ENCODE measurements around the gene RPL41.
A peak's percentile ranks its signal among the peaks of the same experiment; 100 is the strongest.
"Not testable (repeated sequence)": the region's sequence is repeated elsewhere in the genome, so short reads cannot be mapped to it uniquely, and the experiment has no call there.

The RPL41 gene

DNA sequence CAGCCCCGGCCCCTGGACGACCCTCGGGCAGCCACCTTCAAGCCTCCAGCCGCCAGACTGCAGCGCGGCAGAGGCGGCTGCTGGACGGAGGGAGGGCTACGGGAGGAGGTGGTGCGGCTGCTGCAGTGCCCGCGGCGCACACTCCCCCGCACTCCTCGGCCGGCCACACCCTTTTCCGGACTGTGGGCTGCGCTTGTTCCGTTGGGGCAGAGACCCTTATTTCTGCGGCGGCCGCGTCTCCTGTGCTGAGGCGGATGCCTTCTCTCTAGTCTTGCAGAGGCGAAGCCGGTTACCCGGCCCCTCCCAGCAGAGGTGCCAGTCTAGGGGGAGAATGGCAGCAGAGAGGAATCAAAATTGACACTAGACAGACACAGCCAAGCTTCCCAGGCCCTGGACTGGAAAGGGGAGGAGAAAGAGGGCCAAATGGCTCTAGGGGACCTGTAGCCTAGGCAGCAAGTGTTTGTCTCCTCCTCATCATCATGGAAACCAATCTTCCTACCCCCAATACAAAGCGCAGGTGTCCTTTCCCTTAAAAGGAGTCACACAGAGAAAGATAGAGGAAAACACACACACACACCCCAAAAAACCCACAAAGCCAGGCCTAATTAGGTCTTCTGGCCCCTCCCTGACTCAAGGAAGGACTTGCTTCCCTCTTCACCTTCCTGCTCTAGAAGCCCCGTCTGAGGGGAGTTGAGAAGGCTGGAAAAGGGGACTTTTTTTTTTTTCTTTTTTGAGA lies 12.9 kb downstream of the RPL41 start:
- peak; percentile 83 for DNase-seq

GRCh38 chr12:56129942-56130495 lies 13.6 kb downstream of the RPL41 start:
- DNase-seq = no peak

DNA sequence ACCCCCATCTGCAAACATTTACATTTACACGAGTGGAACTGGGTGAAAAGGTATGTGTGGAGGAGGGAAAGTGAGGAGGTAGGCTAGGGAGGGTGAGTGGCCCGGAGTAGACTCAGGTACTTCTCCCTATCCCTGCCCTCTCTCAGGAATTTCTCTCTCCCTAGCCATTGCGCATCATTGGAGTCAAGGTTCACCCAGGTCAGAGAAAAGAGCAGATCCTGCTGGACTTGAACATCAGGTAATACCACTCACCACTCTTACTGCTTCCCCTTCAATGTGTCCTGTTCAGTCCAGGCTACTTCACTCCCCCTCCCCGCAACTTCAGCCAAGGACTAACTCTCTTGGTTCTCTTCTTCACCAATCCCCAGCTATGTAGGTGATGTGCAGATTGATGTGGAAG lies 14.4 kb downstream of the RPL41 start:
- no peak for DNase-seq

- DNase-seq = no peak
Measured at GRCh38 chr12:56134897-56135296, 18.5 kb downstream of the RPL41 start.

DNA sequence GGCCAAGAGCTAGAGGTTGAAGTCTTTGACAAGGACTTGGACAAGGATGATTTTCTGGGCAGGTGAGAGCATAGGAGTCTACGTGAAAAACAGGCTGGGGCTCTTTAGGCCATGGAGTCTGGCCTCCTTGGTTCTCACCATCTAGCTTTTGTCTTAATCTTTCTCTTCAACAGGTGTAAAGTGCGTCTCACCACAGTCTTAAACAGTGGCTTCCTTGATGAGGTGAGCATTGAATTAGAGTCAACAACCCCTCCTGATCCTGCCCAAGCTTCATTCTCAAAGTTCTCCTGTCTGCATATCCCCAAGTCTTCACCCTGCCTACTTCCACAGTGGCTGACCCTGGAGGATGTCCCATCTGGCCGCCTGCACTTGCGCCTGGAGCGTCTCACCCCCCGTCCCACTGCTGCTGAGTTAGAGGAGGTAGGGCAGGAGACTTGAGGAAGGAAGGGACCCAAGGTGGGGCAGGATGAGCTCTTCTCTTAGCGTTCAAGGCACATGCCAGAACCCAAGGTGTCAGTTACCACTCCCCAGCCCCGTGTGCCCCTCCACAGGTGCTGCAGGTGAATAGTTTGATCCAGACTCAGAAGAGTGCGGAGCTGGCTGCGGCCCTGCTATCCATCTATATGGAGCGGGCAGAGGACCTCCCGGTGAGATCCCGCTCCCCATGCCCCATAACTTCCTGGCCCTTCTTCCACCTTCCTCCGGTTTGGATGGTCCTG lies 21.6 kb downstream of the RPL41 start:
- DNase-seq = no peak

- DNase-seq = no peak
Measured at GRCh38 chr12:56141946-56142784, 25.7 kb downstream of the RPL41 start.

GRCh38 chr12:56143217-56143616 lies 26.8 kb downstream of the RPL41 start:
- no peak for DNase-seq

- DNase-seq = no peak
Measured at GRCh38 chr12:56143870-56144269, 27.4 kb downstream of the RPL41 start.

GRCh38 chr12:56145217-56145616 lies 28.8 kb downstream of the RPL41 start:
- no peak for DNase-seq

GRCh38 chr12:56146492-56147460 lies 30.3 kb downstream of the RPL41 start:
- DNase-seq = no peak

GRCh38 chr12:56150563-56150962 lies 34.1 kb downstream of the RPL41 start:
- DNase-seq = no peak

DNA sequence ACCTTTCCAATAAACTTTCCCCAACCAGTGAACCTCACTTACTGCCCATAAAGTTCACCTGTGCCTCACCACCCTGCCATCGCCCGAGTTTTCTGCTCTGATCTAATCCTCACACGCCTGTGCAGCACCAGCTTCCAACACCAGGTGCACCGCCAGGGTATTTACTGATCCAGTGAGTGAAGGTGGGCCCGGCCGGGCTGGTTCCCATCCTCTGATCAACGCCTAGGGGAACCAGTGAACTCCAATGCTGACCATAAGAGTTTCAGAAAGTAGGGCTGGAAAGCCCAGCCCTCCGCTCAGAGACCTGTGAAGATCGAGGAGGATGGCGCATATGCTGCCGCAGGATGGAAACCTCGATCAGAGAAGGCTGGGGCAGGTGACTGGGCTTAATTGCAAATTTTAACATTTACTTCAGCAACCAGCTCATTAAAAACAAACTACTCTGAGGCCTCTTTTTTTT lies 35.3 kb downstream of the RPL41 start:
- peak; percentile 78 for DNase-seq

GRCh38 chr12:56152132-56152755 lies 35.8 kb downstream of the RPL41 start, which contains the start of gene MYL6B:
Gene MYL6B, plus strand, starts transcription at chr12:56152587. Its CDS starts 1,332 bp downstream, at chr12:56153919.
- DNase-seq = peak; percentile 95

- no peak for DNase-seq
Measured at GRCh38 chr12:56152756-56153677, 36.6 kb downstream of the RPL41 start.

DNA sequence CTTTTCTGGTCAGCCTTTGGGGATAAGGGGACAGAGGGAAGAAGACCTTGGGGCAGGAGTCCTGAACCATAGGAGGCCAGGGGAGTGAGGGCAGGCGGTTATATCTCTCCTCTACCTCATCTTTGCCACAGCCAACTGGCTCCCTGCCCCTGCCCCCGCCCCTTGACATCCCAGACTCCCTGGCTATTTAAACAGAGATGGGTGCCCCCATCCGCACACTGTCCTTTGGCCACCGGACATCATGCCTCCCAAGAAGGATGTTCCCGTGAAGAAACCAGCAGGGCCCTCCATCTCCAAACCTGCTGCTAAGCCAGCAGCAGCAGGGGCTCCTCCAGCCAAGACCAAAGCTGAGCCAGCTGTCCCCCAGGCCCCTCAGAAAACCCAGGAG lies 37.2 kb downstream of the RPL41 start:
- no peak for DNase-seq

DNA sequence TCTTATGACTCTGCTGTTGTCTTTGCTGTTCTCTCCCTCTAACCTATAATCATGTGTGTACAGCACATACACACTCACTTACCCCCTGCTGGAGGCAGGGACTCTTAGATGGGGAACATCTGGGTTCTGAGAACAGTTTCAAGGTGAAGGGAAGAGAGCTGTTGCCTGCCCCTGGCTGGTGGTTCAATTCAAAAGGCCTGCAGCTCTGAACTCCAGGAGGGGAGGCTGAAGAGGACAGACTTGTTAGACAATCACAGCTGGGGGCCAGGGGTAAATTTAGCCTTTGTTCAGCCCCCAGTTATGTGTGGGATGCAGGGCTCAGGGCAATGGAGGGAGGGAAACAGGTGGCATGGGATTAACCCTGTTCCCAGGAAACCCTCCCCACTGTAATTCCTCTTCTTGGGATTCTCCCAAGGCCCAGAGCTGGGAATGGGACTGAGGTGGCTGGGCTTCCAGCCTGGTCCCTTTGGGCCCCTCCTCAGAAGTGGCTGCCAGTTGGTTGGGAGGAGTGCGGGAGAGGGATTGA lies 37.9 kb downstream of the RPL41 start:
- DNase-seq = no peak

GRCh38 chr12:56154818-56155217 lies 38.4 kb downstream of the RPL41 start:
- DNase-seq = no peak

DNA sequence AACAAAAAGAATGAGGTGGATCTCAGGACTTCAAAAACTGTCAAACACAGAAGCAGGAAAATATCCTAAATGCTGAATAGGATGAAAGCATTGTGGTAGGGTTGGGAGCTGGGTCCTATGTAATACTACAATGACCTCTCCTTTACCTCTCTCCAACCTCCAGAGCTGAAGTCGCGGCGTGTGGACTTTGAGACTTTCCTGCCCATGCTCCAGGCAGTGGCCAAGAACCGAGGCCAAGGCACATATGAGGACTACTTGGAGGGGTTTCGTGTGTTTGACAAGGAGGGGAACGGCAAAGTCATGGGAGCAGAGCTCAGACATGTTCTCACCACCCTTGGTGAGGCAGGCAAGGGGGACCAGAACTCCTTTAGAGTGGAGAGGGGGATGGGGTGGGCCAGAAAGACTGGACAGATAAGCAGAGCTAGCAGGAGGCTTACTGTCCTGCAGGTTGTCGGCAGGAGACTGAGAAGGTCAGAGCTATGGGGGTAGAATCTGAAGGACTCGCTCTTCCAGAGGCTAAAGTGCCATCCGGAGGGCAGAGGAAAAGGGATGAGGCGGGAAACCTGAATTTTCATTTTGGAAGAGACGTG lies 38.9 kb downstream of the RPL41 start:
- DNase-seq = no peak

DNA sequence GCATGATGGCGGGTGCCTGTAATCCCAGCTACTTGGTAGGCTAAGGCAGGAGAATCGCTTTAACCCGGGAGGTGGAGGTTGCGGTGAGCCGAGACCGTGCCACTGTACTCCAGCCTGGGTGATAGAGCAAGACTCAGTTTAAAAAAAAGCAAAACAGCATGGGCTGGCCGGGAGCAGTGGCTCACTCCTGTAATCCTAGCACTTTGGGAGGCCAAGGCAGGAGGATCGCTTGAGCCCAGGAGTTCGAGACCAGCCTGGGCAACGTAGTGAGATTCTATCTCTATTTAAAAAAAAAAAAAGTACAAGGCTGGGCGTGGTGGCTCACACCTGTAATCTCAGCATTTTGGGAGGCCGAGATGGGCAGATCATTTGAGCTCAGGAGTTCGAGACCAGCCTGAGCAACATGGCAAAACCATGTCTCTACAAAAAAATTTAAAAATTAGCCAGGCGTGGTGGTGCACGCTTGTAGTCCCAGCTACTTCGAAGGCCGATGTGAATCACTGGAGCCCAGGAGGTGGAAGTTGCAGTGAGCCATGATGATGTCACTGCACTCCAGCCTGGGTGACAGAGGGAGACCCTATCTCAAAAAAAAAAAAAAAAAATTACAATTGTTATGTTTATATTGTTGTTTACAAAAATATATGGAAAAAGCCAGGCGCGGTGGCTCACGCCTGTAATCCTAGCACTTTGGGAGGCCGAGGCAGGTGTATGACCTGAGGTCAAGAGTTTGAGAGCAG lies 40.2 kb downstream of the RPL41 start:
- not testable (repeated sequence) for DNase-seq
